Measurements from ENCODE around the gene DNAJC11. TPM values are rescaled to one million over a fixed set of nuclear protein-coding genes. Genes with fewer than 3 reads are reported as not detected.
A peak's percentile ranks its signal among the peaks of the same experiment; 100 is the strongest.
"Not testable (repeated sequence)": the region's sequence is repeated elsewhere in the genome, so short reads cannot be mapped to it uniquely, and the experiment has no call there.

The DNAJC11 gene
- total and polyA plus RNA-seq, 4 donors, result 15.5 to 31.5 (median 27.2) TPM

DNA sequence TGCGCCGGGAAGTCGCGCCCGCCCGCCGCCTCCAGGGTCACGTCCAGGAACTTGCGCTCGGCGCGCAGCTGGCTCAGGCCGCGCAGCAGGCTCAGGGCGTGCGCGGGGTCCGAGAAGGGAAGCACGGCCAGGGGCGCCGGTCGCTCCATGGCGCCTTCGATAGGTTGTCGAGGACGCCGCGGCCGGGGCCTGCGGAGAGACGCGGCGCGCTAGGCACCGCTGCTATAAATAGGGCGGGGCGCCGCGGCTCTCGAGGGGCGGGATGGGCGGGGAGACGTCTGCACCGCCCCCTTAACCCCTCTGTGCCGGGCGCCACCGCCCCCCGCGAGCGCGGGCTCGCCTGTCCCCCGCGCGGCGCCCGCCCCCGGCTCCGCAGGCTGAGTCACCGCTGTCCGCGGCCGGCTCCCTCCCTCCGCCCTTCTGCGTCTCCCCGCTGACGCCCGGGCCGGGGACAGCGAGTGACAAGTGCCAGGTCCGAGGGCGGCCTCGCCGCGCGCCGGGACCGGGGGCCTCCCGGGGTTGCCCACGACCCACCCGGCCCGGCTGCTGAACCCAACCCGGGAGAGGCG, 98.9 kb downstream of the DNAJC11 start, which contains the start of gene KLHL21:
TSS of gene KLHL21 (minus strand) at position 201 of the 569 bp plus-strand sequence. CDS start at position 149, 52 bp downstream.
- DNase-seq (peak; percentile 95 to 97), ATAC-seq (ENCODE audit: low FRiP score) (peak; percentile 89)
- Histone ChIP-seq H3K27me3 (ENCODE audit: control insufficient read depth in 1 of 2, insufficient read depth in 2 of 2, low read length in 1 of 2) (peaks cover 0 to 2% of the 10 kb centered on the region in 2 donors), H3K9me3 (ENCODE audit: control insufficient read depth, low read length) (no peaks in the 10 kb centered on the region), H3K4me3 (ENCODE audit: low read length in 2 of 2) (peak within 1 kb of the TSS; percentile 57 to 70), H3K36me3 (ENCODE audit: control insufficient read depth in 1 of 2, insufficient read depth in 2 of 2, low read length in 1 of 2) (peaks cover 0 to 2% of the 10 kb centered on the region in 2 donors), H3K4me1 (ENCODE audit: control insufficient read depth in 1 of 2, insufficient read depth in 2 of 2, low read length in 2 of 2) (no peaks in the 10 kb centered on the region), H3K27ac (ENCODE audit: low read depth in 1 of 2, low read length in 2 of 2) (peak within 1 kb of the TSS; percentile 97 to 100)
- WGBS, 2 donors, result 0% methylated on average over 39 to 84 of the region's 84 CpGs
- intact Hi-C loops (cut with DNase I), result loop anchor here in 1 of 2 donors (1.0 to 10.0 kb wide), 2 partner anchors 11 to 182 kb away; partner anchors contain the start of genes CAMTA1 and PHF13

DNA sequence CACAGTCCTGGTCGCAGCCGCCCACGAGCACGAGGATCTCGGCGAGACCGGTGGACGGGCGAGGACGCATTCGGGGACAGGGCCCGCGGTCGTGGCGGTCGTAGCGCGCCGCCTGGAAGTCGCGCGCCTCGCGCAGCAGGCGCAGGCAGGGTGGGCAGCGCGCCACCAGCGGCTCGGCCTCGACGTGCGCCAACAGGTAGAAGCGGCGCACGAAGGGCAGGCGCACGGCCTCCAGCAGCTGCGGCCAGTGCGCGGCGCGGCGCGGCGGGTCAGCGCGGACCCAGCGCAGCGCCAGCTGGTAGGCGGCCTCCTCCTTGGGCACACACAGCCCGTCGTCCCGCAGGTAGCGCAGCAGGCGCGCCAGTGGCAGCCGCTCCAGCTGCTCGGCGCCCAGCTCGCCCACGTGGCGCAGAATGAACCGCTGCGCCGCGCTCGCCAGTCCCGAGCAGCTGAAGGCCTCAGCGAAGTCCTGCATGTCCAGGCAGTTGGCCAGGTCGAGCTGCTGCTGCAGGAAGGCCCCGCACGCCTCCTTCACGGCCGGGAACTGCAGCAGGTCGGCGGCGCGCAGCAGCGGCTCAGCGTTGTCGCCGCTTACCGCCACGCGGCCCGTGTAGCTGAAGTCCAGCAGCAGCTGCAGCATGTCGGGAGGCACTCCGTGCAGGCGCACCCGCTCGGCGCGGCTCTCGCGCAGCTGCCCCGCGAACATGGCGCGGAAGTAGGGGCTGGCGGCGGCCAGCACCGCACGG, 99.5 kb downstream of the DNAJC11 start:
- no peaks in the 10 kb centered on the region for H3K9me3 ChIP-seq (ENCODE audit: control insufficient read depth, low read length)
- ATAC-seq (ENCODE audit: low FRiP score) (peak; percentile 3), DNase-seq (peak in 1 of 2 donors; percentile 77)
- intact Hi-C loops (cut with DNase I), result loop anchor here in 1 of 2 donors (10.0 kb wide), 1 partner anchor 183 kb away; the partner anchor contains the start of gene CAMTA1
- peak overlapping the region; percentile 85 to 89 for H3K27ac ChIP-seq (ENCODE audit: low read depth in 1 of 2, low read length in 2 of 2)
- H3K36me3 ChIP-seq (ENCODE audit: control insufficient read depth in 1 of 2, insufficient read depth in 2 of 2, low read length in 1 of 2), result peaks cover 0 to 6% of the 10 kb centered on the region in 2 donors
- peak overlapping the region; percentile 57 to 70 for H3K4me3 ChIP-seq (ENCODE audit: low read length in 2 of 2)
- no peaks in the 10 kb centered on the region for H3K4me1 ChIP-seq (ENCODE audit: control insufficient read depth in 1 of 2, insufficient read depth in 2 of 2, low read length in 2 of 2)
- 0% methylated on average over 78 to 103 of the region's 103 CpGs for WGBS, 2 donors
- H3K27me3 ChIP-seq (ENCODE audit: control insufficient read depth in 1 of 2, insufficient read depth in 2 of 2, low read length in 1 of 2), result peaks cover 0 to 2% of the 10 kb centered on the region in 2 donors

DNA sequence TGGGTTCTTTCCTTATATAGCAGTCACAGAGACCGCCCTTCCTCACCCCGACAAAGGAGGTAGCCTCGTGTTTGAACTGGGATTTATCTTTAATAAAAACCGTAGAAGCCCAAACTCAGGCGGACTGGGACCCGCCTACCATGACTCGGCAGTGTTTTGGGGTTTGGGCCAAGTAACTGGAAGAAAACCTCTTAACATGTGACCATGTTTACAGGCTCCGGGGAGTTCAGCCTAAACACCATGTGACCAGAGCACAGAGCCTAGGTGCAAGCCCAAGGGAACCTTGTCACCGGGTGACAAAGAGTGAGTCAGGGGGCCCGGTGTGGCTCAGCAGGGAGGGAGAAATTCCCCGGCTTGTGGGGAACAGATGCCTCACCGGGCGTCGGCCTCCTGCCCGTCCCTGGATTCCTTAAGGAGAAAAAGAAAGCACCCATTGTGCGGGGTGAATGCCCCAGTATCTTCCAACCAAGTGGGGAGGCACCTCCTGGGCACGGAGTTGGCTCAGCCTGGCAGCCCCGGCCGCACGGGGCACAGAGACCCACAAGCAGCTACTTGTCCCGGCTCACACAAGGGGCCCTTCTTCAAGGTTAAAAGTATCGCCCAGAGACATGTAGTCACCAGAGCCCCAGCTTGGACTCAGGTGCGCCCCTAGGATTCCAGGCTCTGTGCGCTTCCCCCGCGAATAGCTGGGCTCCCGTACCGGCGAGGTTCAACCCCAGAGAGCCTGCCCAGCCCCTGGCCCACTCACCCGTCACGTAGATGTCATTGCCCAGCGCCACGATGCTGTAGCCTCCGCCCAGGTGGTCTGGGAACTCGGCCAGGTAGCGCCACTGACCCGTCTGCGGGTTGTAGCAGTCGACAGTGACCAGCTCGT, 100.3 kb downstream of the DNAJC11 start:
- peaks cover 0 to 2% of the 10 kb centered on the region in 2 donors for H3K27me3 ChIP-seq (ENCODE audit: control insufficient read depth in 1 of 2, insufficient read depth in 2 of 2, low read length in 1 of 2)
- ATAC-seq (ENCODE audit: low FRiP score), result peak; percentile 71
- DNase-seq, result peak; percentile 90 to 93
- no peaks in the 10 kb centered on the region for H3K4me1 ChIP-seq (ENCODE audit: control insufficient read depth in 1 of 2, insufficient read depth in 2 of 2, low read length in 2 of 2)
- intact Hi-C loops (cut with DNase I), result loop anchor here in 1 of 2 donors (10.0 kb wide), 1 partner anchor 184 kb away; the partner anchor contains the start of gene CAMTA1
- peaks cover 0 to 6% of the 10 kb centered on the region in 2 donors for H3K36me3 ChIP-seq (ENCODE audit: control insufficient read depth in 1 of 2, insufficient read depth in 2 of 2, low read length in 1 of 2)
- 0 to 1% methylated on average over 37 to 40 of the region's 40 CpGs for WGBS, 2 donors
- H3K9me3 ChIP-seq (ENCODE audit: control insufficient read depth, low read length), result no peaks in the 10 kb centered on the region
- H3K4me3 ChIP-seq (ENCODE audit: low read length in 2 of 2), result peak overlapping the region; percentile 57 to 70
- peak overlapping the region; percentile 74 to 89 for H3K27ac ChIP-seq (ENCODE audit: low read depth in 1 of 2, low read length in 2 of 2)

DNA sequence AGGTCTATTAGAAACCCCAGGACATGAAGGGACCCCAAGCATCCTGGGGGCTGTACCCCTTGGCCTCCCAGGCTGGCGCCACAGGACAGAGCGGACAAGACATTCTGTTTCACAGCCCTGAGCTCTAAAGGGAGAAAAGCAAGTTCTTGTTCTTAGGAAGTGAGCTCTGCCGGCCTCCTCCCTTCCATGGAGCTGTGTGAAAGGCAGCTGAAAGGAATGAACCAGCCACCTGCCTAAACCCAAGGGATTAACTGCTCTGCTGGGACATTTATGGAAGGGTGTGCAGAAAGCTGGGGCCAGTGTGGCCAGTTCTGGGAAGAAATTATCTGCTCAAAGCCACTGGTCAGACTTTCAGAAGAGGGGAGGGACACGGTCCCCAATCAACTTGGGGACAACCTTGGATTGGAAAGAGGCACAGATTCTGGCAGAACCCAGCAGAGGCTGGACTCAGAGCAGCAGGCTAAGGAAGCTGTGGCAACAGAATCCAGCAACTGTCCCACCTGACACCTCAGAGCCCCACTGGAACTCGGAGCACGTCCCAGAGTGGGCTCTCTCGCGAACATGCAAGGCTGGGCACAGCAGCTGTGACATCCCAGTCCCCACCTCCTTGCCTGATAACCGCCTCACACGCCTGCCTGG, 101.1 kb downstream of the DNAJC11 start:
- H3K36me3 ChIP-seq (ENCODE audit: control insufficient read depth in 1 of 2, insufficient read depth in 2 of 2, low read length in 1 of 2), result peaks cover 0 to 6% of the 10 kb centered on the region in 2 donors
- no peaks in the 10 kb centered on the region for H3K4me1 ChIP-seq (ENCODE audit: control insufficient read depth in 1 of 2, insufficient read depth in 2 of 2, low read length in 2 of 2)
- peaks cover 0 to 2% of the 10 kb centered on the region in 2 donors for H3K27me3 ChIP-seq (ENCODE audit: control insufficient read depth in 1 of 2, insufficient read depth in 2 of 2, low read length in 1 of 2)
- no peak for DNase-seq
- peak overlapping the region; percentile 74 to 81 for H3K27ac ChIP-seq (ENCODE audit: low read depth in 1 of 2, low read length in 2 of 2)
- WGBS, 2 donors, result 14 to 16% methylated on average over 10 of the region's 10 CpGs
- H3K4me3 ChIP-seq (ENCODE audit: low read length in 2 of 2), result peak overlapping the region; percentile 57 to 70
- H3K9me3 ChIP-seq (ENCODE audit: control insufficient read depth, low read length), result no peaks in the 10 kb centered on the region
- no peak for ATAC-seq (ENCODE audit: low FRiP score)
- intact Hi-C loops (cut with DNase I), result loop anchor here in 1 of 2 donors (10.0 kb wide), 1 partner anchor 184 kb away; the partner anchor contains the start of gene CAMTA1

DNA sequence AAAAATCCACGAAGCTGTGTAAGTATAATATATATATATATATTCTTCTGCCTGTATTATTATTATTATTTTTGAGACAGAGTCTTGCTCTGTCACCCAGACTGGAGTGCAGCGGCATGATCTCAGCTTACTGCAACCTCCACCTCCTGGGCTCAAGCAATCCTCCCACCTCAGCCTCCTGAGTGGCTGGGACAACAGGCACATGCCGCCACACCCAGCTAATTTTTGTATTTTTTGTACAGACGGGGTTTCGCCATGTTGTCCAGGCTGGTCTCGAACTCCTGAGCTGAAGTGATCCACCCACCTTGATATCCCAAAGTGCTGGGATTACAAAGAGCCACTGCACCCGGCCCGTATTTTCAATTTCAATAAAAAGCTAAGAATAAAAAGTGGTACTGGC, 101.6 kb downstream of the DNAJC11 start:
- H3K4me1 ChIP-seq (ENCODE audit: control insufficient read depth in 1 of 2, insufficient read depth in 2 of 2, low read length in 2 of 2); H3K27me3 ChIP-seq (ENCODE audit: control insufficient read depth in 1 of 2, insufficient read depth in 2 of 2, low read length in 1 of 2); DNase-seq; ATAC-seq (ENCODE audit: low FRiP score); H3K9me3 ChIP-seq (ENCODE audit: control insufficient read depth, low read length): not testable (repeated sequence)
- Histone ChIP-seq H3K4me3 (ENCODE audit: low read length in 2 of 2) (peak overlapping the region; percentile 57 to 70), H3K36me3 (ENCODE audit: control insufficient read depth in 1 of 2, insufficient read depth in 2 of 2, low read length in 1 of 2) (peaks cover 0 to 10% of the 10 kb centered on the region in 2 donors), H3K27ac (ENCODE audit: low read depth in 1 of 2, low read length in 2 of 2) (peak overlapping the region in 1 of 2 donors; percentile 74)
- intact Hi-C loops (cut with DNase I), result loop anchor here in 1 of 2 donors (10.0 kb wide), 1 partner anchor 185 kb away; the partner anchor contains the start of gene CAMTA1
- WGBS, 2 donors, result 56 to 64% methylated on average over 8 of the region's 8 CpGs

DNA sequence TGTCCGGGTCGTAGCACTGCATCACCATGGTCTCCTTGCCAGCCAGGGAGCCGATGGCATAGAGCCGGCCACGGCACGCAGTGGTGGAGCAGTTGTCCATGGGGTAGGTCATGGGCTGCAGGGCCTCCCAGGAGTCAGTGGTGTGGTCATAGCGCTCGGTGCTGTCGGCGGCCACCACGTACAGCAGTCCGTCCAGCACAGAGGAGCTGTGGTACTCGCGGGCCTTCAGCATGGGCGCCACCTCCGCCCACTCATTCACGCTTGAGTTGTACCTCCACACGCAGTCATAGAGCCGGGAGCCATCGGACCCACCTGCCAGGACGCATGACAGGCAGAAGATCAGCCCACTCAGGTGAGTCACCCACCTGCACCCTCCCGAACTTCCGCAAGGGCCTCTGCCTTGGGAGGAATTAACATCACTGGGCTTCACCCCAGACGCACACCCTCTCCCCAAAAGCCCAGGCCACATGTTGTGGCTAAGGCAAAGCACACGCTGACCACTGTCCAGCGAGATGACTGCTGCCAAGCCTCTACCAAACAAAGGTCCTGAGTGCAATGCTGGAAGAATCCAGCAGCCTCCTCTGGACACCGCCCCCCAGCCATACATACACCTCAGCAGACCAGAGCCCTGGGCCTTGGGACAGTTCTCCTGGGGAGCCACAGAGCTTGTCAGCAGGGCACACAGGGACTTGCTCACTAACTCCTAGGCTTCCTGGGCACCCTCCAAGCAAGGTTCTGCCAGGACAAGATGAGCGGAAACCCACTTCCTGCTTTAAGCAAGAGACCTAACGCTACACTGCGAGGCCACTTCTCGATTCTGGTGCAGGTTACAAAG, 102.3 kb downstream of the DNAJC11 start:
- 86% methylated on average over 31 of the region's 31 CpGs for WGBS, 2 donors
- no peak for DNase-seq
- intact Hi-C loops (cut with DNase I), result no loop called here
- no peaks in the 10 kb centered on the region for H3K9me3 ChIP-seq (ENCODE audit: control insufficient read depth, low read length)
- peaks cover 0 to 2% of the 10 kb centered on the region in 2 donors for H3K27me3 ChIP-seq (ENCODE audit: control insufficient read depth in 1 of 2, insufficient read depth in 2 of 2, low read length in 1 of 2)
- H3K27ac ChIP-seq (ENCODE audit: low read depth in 1 of 2, low read length in 2 of 2), result peak overlapping the region in 1 of 2 donors; percentile 14
- no peaks in the 10 kb centered on the region for H3K4me1 ChIP-seq (ENCODE audit: control insufficient read depth in 1 of 2, insufficient read depth in 2 of 2, low read length in 2 of 2)
- H3K4me3 ChIP-seq (ENCODE audit: low read length in 2 of 2), result peak overlapping the region in 1 of 2 donors; percentile 70
- H3K36me3 ChIP-seq (ENCODE audit: control insufficient read depth in 1 of 2, insufficient read depth in 2 of 2, low read length in 1 of 2), result peaks cover 0 to 12% of the 10 kb centered on the region in 2 donors
- ATAC-seq (ENCODE audit: low FRiP score), result no peak

DNA sequence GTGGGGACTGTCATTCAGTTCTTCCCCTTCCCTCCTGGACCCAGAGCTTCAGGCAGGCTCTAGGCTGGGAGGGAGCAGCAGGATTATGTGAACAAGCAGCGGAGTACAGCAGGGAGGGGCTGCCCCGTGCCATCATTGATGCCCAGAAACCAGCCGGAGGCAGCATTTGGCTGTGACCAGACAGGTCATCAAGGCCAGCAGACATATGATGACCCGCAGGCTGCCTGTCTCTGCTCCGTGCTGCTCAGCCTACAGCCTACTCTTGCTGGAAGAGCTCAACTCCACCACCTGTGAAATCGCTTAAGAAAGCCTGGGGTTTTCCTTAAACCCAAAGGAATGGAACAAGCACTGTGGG, 103.9 kb downstream of the DNAJC11 start:
- Histone ChIP-seq H3K27ac (ENCODE audit: low read depth in 1 of 2, low read length in 2 of 2) (peak overlapping the region in 1 of 2 donors; percentile 53), H3K36me3 (ENCODE audit: control insufficient read depth in 1 of 2, insufficient read depth in 2 of 2, low read length in 1 of 2) (peaks cover 0 to 19% of the 10 kb centered on the region in 2 donors), H3K4me1 (ENCODE audit: control insufficient read depth in 1 of 2, insufficient read depth in 2 of 2, low read length in 2 of 2) (no peaks in the 10 kb centered on the region), H3K4me3 (ENCODE audit: low read length in 2 of 2) (no peak overlapping the region), H3K9me3 (ENCODE audit: control insufficient read depth, low read length) (no peaks in the 10 kb centered on the region), H3K27me3 (ENCODE audit: control insufficient read depth in 1 of 2, insufficient read depth in 2 of 2, low read length in 1 of 2) (peaks cover 0 to 2% of the 10 kb centered on the region in 2 donors)
- intact Hi-C loops (cut with DNase I), result no loop called here
- WGBS, 2 donors, result 87 to 89% methylated on average over 6 of the region's 6 CpGs
- DNase-seq (no peak), ATAC-seq (ENCODE audit: low FRiP score) (no peak)
